Parathyroid adenoma (tissue), 2 donors: ENCODE results near the gene TPRG1L.
A peak's percentile ranks its signal among the peaks of the same experiment; 100 is the strongest.
"Not testable (repeated sequence)": the region's sequence is repeated elsewhere in the genome, so short reads cannot be mapped to it uniquely, and the experiment has no call there.

Source experiments
- H2AFZ ChIP-seq: fragments of 300-600 bp; sonication (generic); one replicate; pipeline ENCODE4 v1.7.0; 2017; ENCODE audit warnings: antibody characterized with exemption, mild to moderate bottlenecking
- H3K27ac ChIP-seq: fragments of 300-600 bp; sonication (generic); one replicate; pipeline ENCODE4 v1.7.0; 2017
- H3K27me3 ChIP-seq: fragments of 300-600 bp; sonication (generic); one replicate; pipeline ENCODE4 v1.7.0; 2017; ENCODE audit warnings: low read length; ENCODE audit not compliant: control insufficient read depth, insufficient read depth
- H3K36me3 ChIP-seq: fragments of 300-600 bp; sonication (generic); one replicate; pipeline ENCODE4 v1.7.0; 2017; ENCODE audit warnings: low read length; ENCODE audit not compliant: control insufficient read depth, insufficient read depth
- H3K4me1 ChIP-seq: fragments of 300-600 bp; sonication (generic); one replicate; pipeline ENCODE4 v1.7.0; 2017; ENCODE audit warnings: control low read depth
- H3K4me2 ChIP-seq: fragments of 300-600 bp; sonication (generic); one replicate; pipeline ENCODE4 v1.7.0; 2017; ENCODE audit warnings: low read length
- H3K4me3 ChIP-seq: fragments of 300-600 bp; sonication (generic); one replicate; pipeline ENCODE4 v1.7.0; 2017; ENCODE audit warnings: low read depth, low read length
- H3K79me2 ChIP-seq: fragments of 300-600 bp; sonication (generic); one replicate; pipeline ENCODE4 v1.7.0; 2017; ENCODE audit warnings: control low read depth
- H3K9ac ChIP-seq: fragments of 300-600 bp; sonication (generic); one replicate; pipeline ENCODE4 v1.7.0; 2017; ENCODE audit warnings: mild to moderate bottlenecking
- H3K9me3 ChIP-seq: fragments of 300-600 bp; sonication (generic); one replicate; pipeline ENCODE4 v1.7.0; 2017; ENCODE audit warnings: low read length; ENCODE audit not compliant: control insufficient read depth
- TF ChIP-seq, protein P1 (sequence below): fragments of 300-600 bp; sonication (generic); IDR thresholded peaks from one replicate; pipeline ENCODE4 v1.7.0; 2017; ENCODE audit warnings: antibody characterized with exemption, mild to moderate bottlenecking
- donor health status: primary hyperparathyroidism.

The TPRG1L gene

DNA sequence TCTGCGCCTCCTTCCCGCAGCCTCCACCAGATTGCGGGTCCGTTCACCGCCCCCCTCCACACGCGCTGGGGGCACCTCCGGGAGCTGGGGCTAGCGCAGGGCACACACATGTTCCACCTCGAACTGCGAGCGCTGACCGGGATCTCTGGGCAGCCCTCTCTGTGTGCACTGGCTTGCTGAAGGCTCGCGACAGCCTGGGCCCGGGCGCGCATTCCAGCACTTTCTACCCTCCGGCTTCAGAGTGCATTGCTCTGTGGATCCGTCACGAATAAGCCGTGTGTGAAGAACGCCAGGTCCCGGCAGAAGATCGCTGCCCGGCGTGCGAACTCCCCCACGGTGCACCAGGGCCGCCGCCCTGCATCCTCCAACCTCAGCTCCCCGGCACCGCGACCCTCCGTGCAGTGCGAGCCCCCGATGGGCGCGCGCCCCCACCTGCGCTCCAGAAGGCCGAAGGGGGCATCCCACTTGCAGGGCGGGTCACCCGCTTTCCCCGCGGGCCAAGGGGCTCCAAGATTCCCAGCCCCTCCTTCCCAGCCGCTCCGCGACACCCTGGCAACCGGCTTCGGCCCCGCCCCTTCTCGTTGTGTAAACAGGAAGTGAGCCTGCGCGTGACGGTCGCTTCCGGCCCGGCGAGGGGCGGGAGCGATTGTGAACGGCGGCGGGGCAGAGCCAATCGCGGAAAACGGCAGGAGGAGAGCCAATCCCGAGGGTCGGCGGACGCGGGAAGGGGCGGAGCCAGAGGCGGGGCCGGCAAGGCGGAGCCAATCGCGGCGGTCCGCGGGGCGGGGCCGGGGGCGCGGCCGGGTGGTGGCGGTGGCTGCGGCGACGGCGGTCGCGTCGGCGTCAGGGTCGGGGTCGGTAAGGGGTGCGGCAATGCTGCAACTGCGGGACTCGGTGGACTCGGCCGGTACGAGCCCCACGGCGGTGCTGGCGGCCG is at the start of gene TPRG1L:
TPRG1L (plus strand) TSS at position 816 of the 937 bp plus-strand sequence; CDS start at position 874, 58 bp downstream.
- no peaks in the 10 kb centered on the region for H3K36me3 ChIP-seq
- TF ChIP-seq, protein P1, sequence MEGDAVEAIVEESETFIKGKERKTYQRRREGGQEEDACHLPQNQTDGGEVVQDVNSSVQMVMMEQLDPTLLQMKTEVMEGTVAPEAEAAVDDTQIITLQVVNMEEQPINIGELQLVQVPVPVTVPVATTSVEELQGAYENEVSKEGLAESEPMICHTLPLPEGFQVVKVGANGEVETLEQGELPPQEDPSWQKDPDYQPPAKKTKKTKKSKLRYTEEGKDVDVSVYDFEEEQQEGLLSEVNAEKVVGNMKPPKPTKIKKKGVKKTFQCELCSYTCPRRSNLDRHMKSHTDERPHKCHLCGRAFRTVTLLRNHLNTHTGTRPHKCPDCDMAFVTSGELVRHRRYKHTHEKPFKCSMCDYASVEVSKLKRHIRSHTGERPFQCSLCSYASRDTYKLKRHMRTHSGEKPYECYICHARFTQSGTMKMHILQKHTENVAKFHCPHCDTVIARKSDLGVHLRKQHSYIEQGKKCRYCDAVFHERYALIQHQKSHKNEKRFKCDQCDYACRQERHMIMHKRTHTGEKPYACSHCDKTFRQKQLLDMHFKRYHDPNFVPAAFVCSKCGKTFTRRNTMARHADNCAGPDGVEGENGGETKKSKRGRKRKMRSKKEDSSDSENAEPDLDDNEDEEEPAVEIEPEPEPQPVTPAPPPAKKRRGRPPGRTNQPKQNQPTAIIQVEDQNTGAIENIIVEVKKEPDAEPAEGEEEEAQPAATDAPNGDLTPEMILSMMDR: no peak
- peak within 1 kb of the TSS; percentile 24 for H3K27ac ChIP-seq

GRCh38 chr1:3575515-3575914 is 49.3 kb upstream of the TPRG1L start:
- not testable (repeated sequence) for H3K79me2 ChIP-seq, H3K9me3 ChIP-seq, H3K4me3 ChIP-seq, H3K4me2 ChIP-seq, H3K36me3 ChIP-seq, H3K9ac ChIP-seq, H2AFZ ChIP-seq, H3K4me1 ChIP-seq, H3K27ac ChIP-seq, H3K27me3 ChIP-seq

More for the DNA sequence above, at the start of gene TPRG1L:
- Histone ChIP-seq H3K27me3 (no peaks in the 10 kb centered on the region), H3K4me2 (peak within 1 kb of the TSS; percentile 99), H2AFZ (peak within 1 kb of the TSS; percentile 77), H3K9me3 (no peaks in the 10 kb centered on the region), H3K4me3 (peak within 1 kb of the TSS; percentile 98), H3K9ac (no peak within 1 kb of the TSS), H3K79me2 (no peaks in the 10 kb centered on the region), H3K4me1 (no peaks in the 10 kb centered on the region)

DNA sequence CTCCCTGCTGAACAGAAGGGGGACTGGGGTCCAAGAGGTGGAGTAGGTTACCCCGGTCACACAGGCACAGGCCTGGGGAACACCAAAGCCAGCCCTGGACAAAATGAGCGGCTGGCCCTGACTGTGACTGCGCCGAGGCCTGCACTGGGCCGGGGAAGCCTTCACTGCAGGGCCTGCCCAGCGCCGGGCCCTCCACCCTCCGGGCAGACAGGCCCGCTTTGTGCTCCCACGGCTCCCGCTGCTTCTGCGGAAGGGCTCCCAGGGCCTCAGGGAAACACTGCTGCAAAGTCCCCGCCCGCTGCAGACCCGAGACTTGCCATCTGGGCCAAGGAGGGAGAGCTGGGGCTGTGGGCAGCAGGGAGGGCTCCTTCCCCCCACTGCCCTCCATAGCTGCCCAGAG is 48.8 kb upstream of the TPRG1L start:
- H3K4me1 ChIP-seq: no peaks in the 10 kb centered on the region
- TF ChIP-seq, protein P1: no peak
- no peak overlapping the region for H3K9ac ChIP-seq
- no peaks in the 10 kb centered on the region for H3K27me3 ChIP-seq
- H3K4me2 ChIP-seq: no peak overlapping the region
- no peak overlapping the region for H3K27ac ChIP-seq
- H3K4me3 ChIP-seq: no peak overlapping the region
- no peaks in the 10 kb centered on the region for H3K79me2 ChIP-seq
- no peaks in the 10 kb centered on the region for H3K9me3 ChIP-seq
- no peak overlapping the region for H2AFZ ChIP-seq
- no peaks in the 10 kb centered on the region for H3K36me3 ChIP-seq

GRCh38 chr1:3577300-3577699 is 47.5 kb upstream of the TPRG1L start:
- Histone ChIP-seq H3K9me3 (no peaks in the 10 kb centered on the region), H3K27ac (no peak overlapping the region), H3K9ac (no peak overlapping the region), H3K4me3 (no peak overlapping the region), H3K27me3 (no peaks in the 10 kb centered on the region), H3K36me3 (no peaks in the 10 kb centered on the region), H2AFZ (no peak overlapping the region), H3K4me2 (no peak overlapping the region), H3K4me1 (no peaks in the 10 kb centered on the region), H3K79me2 (no peaks in the 10 kb centered on the region)
- TF ChIP-seq, protein P1: no peak

DNA sequence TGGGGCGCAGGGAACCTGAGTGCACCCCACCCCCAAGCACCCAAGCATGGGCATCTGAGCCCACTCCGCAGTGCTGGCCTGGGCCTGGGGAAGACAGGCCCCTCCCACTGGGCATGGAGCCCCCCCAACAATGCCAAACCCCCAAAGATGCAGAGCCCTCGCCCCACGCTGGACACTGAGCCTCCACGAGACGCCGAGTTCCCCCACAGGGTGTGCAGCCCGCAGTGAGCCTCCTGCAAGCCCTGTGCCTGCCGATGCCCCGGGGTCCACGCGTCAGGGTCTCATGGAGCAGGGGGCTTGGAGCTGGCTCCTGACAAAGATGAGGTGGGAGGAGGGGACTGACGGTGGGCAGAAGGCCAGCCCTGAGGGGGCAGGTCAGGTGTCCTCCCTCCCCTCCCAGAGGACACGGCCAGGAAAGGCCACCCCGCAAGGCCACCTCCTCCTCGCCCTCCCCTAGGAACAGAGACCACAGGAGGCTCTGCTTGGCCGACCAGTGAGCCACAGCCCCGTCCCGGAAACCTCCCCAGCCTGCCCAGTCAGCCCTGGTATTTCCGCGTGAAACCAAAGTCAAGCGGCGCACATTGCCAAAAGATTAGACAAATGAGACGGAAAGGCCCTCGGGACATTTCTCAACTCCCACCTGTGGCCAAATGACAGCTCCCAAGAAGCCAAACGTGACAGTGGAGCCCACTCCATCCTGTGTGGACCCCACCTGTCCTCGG is 46.9 kb upstream of the TPRG1L start:
- no peak overlapping the region for H3K9ac ChIP-seq
- H3K27ac ChIP-seq: no peak overlapping the region
- no peaks in the 10 kb centered on the region for H3K36me3 ChIP-seq
- TF ChIP-seq, protein P1: no peak
- no peak overlapping the region for H2AFZ ChIP-seq
- H3K4me1 ChIP-seq: no peaks in the 10 kb centered on the region
- H3K4me3 ChIP-seq: no peak overlapping the region
- H3K4me2 ChIP-seq: no peak overlapping the region
- H3K9me3 ChIP-seq: no peaks in the 10 kb centered on the region
- H3K27me3 ChIP-seq: no peaks in the 10 kb centered on the region
- no peaks in the 10 kb centered on the region for H3K79me2 ChIP-seq
